ENCODE measurements around the gene ST3GAL4.
A peak's percentile ranks its signal among the peaks of the same experiment; 100 is the strongest.
"Not testable (repeated sequence)": the region's sequence is repeated elsewhere in the genome, so short reads cannot be mapped to it uniquely, and the experiment has no call there.

ST3GAL4 gene

DNA sequence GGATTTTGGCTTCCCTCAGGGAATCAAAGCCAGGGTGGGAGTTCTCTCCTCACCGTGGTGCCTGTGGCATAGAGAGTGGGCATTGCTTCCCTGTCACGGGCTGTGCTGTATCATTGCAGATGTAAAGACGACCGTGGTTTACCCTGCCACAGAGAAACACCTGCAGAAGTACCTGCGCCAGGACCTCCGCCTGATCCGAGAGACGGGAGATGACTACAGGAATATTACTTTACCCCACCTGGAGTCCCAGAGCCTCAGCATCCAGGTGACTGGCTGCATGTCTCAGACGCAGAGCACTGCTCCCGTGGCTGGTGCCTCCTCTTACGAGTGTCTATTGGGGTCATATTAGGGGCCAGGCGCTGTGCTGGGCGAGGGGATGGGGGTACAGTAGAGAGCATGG lies 24.2 kb upstream of the ST3GAL4 start:
- DNase-seq = no peak

DNA sequence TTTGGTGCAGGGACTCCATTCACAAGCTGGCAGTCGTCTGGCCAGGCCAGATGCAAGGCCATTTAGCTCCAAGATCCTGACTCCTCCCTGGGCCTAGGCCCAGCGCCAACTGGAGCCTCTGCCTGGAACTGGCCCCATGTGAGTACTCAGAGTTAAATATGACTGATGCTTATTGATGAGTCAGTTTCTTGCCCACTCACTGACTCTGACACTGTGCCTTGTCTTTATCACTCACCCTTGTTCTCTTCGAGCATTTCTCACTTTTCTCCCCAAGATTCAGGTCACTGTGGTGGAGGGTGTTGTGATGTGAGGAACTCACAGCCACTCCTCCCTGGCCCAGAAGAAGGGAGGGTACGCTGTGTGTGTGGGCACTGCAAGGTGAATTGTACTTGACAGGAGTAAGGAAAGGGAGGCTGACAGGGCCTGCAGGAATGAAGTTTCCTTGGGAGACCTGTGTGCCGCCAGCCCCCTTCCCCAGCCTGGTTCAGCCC lies 23.2 kb upstream of the ST3GAL4 start:
- DNase-seq = peak; percentile 88

DNA sequence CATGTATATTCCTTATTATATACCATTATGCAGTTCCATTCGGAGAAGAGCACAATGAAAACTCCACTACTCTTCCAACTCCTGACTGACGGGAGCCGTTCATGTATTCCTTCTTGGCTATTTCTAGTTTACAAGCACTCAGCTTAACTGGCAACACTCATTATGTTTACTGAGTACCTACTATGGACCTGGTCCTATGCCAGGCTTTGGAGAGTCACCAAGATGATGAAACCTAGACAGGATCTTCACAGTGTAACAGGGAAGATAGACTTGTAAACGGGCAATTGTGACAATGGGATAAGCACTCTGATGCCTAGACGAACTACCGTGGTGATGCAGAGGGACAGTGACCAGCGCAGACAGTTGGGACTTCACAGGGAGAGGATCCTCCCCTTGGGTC lies 22.3 kb upstream of the ST3GAL4 start:
- no peak for DNase-seq

DNA sequence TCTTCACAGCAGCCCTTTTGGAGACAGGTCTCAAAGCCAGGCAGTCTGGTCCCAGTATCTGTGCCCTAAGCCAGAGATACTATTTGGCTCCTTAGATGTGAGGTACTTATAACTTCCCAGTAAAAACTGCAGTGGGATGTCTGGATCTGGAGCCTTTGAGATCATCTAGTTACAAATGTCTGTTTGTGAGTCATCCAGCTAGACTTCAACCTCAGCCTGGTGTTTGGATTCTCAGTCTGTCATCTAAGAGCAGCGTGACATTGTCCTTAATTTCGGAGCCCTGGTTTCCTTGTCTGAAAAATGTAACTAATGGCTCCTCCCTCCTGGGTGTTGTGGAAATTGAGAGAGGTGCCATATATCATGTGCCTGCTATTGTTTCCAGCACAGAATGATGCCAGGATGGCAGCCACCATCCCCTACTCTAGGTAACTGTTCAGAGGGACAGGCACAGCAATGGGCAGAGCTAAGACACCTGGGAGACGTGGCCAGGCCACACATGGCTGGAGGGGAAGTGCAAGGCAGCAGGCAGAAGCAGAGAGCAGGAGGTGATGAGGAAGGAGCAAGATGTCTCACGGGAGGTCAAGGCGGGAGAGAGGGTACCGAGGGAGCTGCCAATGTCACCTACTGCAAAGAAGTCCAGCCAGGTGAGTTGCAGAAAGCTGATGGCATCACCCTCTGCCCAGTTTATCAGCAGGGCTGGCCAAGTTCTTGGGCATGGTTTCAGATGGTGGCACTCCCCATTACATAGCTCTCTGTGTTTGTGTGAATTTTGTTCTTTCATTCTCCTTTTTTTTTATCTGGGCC lies 20.6 kb upstream of the ST3GAL4 start:
- DNase-seq = peak; percentile 57

GRCh38 chr11:126335463-126335760 lies 20.1 kb upstream of the ST3GAL4 start:
- DNase-seq = no peak

GRCh38 chr11:126336138-126336541 lies 19.3 kb upstream of the ST3GAL4 start:
- DNase-seq = no peak

DNA sequence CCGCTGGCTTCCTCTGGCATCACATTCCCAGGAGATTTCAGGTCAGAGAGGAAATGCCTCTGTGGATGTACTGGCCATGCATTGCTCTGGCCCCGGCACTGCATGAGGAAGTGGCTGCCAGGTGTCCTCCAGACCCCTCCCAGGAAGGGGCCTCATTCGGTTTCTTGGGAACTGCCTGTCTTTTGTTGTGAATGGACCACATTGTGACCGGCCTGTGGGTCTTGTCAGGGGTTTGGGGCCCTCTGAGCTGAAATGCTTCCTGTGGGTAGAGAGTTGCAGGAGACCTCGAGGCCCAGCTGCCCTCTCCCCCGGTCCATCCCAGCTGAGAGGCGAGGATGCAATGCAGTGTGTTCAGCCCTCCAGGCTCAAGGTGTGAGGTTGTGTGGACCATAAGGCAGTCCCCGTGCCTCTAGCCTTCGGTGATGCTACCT lies 18.8 kb upstream of the ST3GAL4 start:
- no peak for DNase-seq

GRCh38 chr11:126337126-126337473 lies 18.4 kb upstream of the ST3GAL4 start:
- DNase-seq = no peak

DNA sequence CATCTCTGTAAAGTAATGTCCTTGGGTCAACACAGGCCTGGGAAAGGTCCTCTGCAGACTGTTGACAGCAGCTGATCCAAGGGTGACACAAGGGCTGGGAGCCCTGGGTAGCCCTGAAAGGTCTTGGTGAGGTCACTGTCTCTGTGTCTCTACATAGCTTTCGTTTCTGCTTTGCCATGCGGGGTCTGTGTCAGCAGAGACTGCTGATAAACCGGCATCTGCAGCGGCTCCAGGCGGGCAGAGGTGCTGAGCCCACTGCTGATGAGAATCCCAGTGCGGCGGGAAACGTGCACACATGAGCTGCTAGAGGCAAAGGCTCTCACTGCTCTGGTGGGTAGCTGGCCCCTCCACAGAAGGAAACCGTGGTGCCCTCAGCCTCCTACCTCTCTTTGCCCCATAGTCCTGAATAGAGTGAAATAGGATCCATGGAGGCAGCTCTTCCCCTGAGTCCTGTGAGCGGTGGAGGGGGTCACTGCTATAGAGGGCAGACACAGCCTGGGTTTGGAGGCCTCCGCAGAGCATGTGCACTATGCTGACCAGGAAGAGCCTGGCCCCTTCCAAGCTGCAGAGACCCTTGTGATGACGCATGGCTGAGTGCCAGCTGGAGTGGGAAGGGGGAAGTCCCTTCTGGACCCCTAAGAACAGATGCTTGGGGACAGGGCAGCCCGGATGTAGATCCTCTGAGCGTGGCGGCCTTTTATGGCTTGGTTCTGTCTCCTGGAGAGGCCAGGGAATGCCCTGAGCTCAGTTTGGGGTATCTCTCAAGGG lies 17.8 kb upstream of the ST3GAL4 start:
- no peak for DNase-seq

GRCh38 chr11:126338346-126339055 lies 17.0 kb upstream of the ST3GAL4 start:
- no peak for DNase-seq

- peak; percentile 53 for DNase-seq
Observed at GRCh38 chr11:126339073-126339862, 16.2 kb upstream of the ST3GAL4 start.

- no peak for DNase-seq
Observed at GRCh38 chr11:126339863-126340434, 15.5 kb upstream of the ST3GAL4 start.

GRCh38 chr11:126340960-126341606 lies 14.4 kb upstream of the ST3GAL4 start:
- DNase-seq = no peak

DNA sequence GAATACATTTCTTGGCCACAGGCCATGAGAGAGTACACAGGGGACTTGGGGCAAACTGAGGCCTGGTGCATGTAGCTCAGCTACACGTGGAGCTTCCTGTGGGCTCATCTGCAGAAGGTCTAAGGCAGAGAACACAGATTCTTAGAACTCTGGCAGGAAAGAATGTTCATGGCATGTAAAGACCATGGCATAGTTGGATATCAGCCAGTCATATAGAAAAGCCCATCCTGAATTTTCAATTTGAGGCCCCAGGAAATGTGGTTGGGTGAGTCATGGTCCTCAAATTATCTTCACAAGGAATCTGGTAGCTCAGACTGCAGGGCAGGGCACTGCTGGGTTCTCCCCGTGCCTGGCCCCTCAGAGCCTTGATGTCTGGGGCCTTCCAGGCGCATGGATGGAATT lies 13.7 kb upstream of the ST3GAL4 start:
- peak; percentile 96 for DNase-seq

GRCh38 chr11:126343051-126343450 lies 12.4 kb upstream of the ST3GAL4 start:
- no peak for DNase-seq

DNA sequence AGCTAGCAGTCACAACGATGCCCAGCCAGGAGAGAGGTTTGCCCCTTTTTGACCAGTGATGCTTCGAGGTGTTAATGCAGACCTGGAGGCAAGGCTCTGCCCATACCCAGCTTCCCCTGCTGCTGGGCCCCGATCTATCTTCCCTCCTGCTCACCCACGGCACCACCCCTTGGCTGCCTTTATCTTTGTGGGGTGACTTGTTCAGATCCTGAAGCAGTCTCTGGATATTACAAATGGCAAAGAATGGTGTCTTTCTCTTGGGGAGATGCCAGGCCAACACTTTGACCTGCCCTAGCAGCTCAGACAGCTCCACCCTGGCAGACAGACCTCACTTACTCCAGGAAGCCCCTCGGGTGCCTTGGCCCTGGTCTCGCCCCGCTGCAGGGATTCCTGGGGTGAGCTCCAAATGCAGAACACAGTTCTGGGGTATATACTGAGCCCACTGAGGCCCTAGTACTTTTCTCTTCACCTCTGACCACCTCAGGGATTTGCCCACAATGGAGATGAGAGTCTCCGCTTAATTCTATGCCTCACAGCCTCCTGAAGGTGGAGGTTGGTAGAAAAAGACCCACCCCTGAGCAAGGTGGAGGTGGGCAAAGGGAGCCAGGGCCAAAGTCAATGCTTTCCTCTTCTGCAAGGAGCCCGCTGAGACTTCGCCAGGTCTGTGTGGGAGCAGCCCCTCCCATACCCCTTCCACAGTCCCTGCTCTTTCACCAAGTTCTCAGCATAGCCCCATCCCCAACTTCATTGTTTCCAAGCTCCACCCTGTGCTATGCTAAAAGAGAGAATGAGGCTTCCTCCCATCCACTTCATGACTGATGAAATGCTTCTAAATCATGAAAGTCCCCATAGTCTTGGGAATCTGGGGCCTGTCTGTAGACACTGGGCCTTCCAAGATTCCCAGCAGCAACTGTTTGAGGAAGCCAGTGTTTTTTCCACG lies 11.1 kb upstream of the ST3GAL4 start:
- no peak for DNase-seq

DNA sequence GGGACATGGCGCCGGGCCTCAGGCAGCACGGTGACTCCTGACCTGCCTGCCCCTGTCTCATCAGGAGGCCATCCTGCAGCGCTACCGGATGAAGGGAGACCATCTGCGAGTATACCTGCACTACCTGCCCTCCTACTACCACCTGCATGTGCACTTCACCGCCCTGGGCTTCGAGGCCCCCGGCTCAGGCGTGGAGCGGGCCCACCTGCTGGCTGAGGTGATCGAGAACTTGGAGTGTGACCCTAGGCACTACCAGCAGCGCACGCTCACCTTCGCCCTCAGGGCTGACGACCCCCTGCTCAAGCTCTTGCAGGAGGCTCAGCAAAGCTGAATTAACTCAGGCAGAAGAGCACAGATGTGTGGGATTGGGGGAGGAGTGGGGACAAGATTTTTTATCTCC lies 10.2 kb upstream of the ST3GAL4 start:
- DNase-seq = no peak

GRCh38 chr11:126345759-126346585 lies 9.5 kb upstream of the ST3GAL4 start:
- DNase-seq = peak; percentile 52

DNA sequence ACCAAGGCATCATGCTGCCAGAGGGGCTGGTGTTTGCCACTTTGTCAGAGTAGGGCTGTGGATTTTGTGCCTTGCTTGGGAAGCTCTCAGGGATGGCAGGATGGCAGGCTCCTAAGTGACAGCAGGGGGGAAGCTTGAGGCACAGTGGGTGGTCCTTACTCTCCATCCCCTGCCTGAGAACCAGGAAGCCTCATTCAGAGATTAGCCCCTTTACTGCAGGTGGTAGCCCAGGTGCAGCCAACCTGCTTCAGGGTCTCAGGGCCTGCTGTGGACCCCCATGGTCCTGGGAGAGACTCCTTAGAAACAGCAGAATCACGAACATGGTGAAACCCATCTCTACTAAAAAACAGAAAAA lies 8.9 kb upstream of the ST3GAL4 start:
- no peak for DNase-seq

DNA sequence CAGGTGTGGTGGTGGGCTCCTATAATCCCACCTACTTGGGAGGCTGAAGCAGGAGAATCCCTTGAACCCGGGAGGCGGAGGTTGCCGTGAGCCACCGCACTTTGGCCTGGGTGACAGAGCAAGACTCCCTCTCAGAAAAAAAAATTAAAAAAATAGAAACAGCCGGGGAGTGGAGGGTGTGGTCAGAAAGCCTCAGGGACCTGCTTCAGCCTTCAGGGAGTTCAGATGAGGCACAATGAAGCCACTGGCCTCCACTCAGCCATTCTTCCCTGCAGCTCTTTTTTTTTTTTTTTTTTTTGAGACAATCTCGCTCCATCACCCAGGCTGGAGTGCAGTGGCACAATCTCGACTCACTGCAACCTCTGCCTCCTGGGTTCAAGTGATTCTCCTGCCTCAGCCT lies 8.5 kb upstream of the ST3GAL4 start:
- not testable (repeated sequence) for DNase-seq

All from fibroblast of skin of abdomen (primary cell).